ENCODE data around the gene ELL2. TPM values are rescaled to one million over a fixed set of nuclear protein-coding genes. Genes with fewer than 3 reads are reported as not detected.

The ELL2 gene
- total and polyA plus RNA-seq, 9 of the 15 experiments (the other 6 are each of a cell fraction or from before 2014, with no cell fraction given), result 4.3 to 18.3 (median 14.5) TPM

DNA sequence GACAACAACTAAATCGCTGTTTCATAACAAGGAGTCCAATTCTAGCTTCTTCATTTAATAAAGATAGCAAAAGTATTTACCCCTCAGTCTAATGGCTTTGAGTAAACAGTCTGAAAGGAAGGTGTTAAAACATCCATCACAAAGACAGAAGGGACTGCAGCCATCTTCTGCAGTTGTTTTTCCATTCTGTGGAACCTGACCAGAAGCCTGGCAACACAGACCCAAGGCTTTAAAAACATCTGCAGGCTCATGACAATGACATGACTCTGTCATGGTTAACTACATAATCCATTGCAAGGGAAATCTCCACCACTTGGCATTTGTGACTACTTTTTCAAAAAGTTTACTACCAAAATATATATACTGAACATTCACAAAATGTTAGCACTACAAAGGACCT lies 51.9 kb downstream of the ELL2 start:
- no peak overlapping the region for H3K9ac ChIP-seq (ENCODE audit: insufficient read depth in 1 of 2, low read depth in 2 of 2, low read length in 2 of 2)
- 89% methylated on average over 1 of the region's 1 CpG for WGBS (ENCODE audit: insufficient coverage, low coverage, missing lambda C conversion rate)
- in situ Hi-C loops (cut with MboI) (no loop called here), intact Hi-C loops (cut with micrococcal nuclease) (no loop called here)
- no peak overlapping the region for H3K27ac ChIP-seq (ENCODE audit: extremely low read depth, low read depth, low read length)
- no peaks in the 10 kb centered on the region for H3K9me3 ChIP-seq (replicated peaks; ENCODE audit: control insufficient read depth, insufficient read depth, low read depth, low read length)
- TF ChIP-seq STAG1 (CRISPR knock-in tag; IDR thresholded peaks at IDR 0.05; ENCODE audit: borderline replicate concordance), result no peak
- no peak for TF ChIP-seq POU5F1 (IDR thresholded peaks at IDR 0.05; ENCODE audit: borderline replicate concordance, low read depth, low read length, partially characterized antibody)
- peaks cover 10% of the 10 kb centered on the region; the same call in 1 of the 3 replicates for H3K36me3 ChIP-seq (ENCODE audit: control insufficient read depth, insufficient read depth, low read length)
- H2AFZ ChIP-seq (ENCODE audit: low read depth, low read length), result no peak overlapping the region
- POLR2A ChIA-PET, result no interaction called here
- H4K20me1 ChIP-seq (replicated peaks; ENCODE audit: control insufficient read depth, insufficient read depth, low read length), result no peaks in the 10 kb centered on the region
- ATAC-seq, result no peak
- H3K4me1 ChIP-seq (replicated peaks in 1 of 2; ENCODE audit: control insufficient read depth in 2 of 2, insufficient read depth in 2 of 2, low read length in 2 of 2), result no peaks in the 10 kb centered on the region
- FAIRE-seq, result no peak
- H3K4me3 ChIP-seq, result no peak overlapping the region
- CTCF ChIA-PET (ENCODE audit: low intra/inter-chr PET ratio), result no interaction called here
- DNase-seq (ENCODE audit: extremely low read depth in 1 of 4, low spot score in 3 of 4), result no peak
- BruUV-seq (replicated peaks), result no TSS peak
- no peaks in the 10 kb centered on the region for H3K9me1 ChIP-seq (ENCODE audit: control insufficient read depth, insufficient read depth, low read length)
- H3K4me2 ChIP-seq (ENCODE audit: insufficient read depth, low read length), result no peak overlapping the region
- no peaks in the 10 kb centered on the region for H3K79me2 ChIP-seq (ENCODE audit: control insufficient read depth, insufficient read depth, low read length)
- H3K27me3 ChIP-seq (ENCODE audit: control insufficient read depth in 2 of 2, insufficient read depth in 2 of 2, low read length in 2 of 2), result no peaks in the 10 kb centered on the region

GRCh38 chr5:95908799-95909198 lies 52.9 kb downstream of the ELL2 start:
- in situ Hi-C loops (cut with MboI), result no loop called here
- FAIRE-seq, result no peak
- Histone ChIP-seq H3K9me3 (replicated peaks; ENCODE audit: control insufficient read depth, insufficient read depth, low read depth, low read length) (no peaks in the 10 kb centered on the region), H4K20me1 (replicated peaks; ENCODE audit: control insufficient read depth, insufficient read depth, low read length) (no peaks in the 10 kb centered on the region), H3K36me3 (ENCODE audit: control insufficient read depth, insufficient read depth, low read length) (peaks cover 11% of the 10 kb centered on the region; the same call in 1 of the 3 replicates), H3K27ac (ENCODE audit: extremely low read depth, low read depth, low read length) (no peak overlapping the region), H3K79me2 (ENCODE audit: control insufficient read depth, insufficient read depth, low read length) (no peaks in the 10 kb centered on the region), H3K9me1 (ENCODE audit: control insufficient read depth, insufficient read depth, low read length) (no peaks in the 10 kb centered on the region), H2AFZ (ENCODE audit: low read depth, low read length) (no peak overlapping the region), H3K4me3 (no peak overlapping the region), H3K27me3 (ENCODE audit: control insufficient read depth in 2 of 2, insufficient read depth in 2 of 2, low read length in 2 of 2) (no peaks in the 10 kb centered on the region), H3K9ac (ENCODE audit: insufficient read depth in 1 of 2, low read depth in 2 of 2, low read length in 2 of 2) (no peak overlapping the region), H3K4me1 (replicated peaks in 1 of 2; ENCODE audit: control insufficient read depth in 2 of 2, insufficient read depth in 2 of 2, low read length in 2 of 2) (no peaks in the 10 kb centered on the region), H3K4me2 (ENCODE audit: insufficient read depth, low read length) (no peak overlapping the region)
- CTCF ChIA-PET (ENCODE audit: low intra/inter-chr PET ratio), result no interaction called here
- no peak for DNase-seq (ENCODE audit: extremely low read depth in 1 of 4, low spot score in 3 of 4)
- POLR2A ChIA-PET, result no interaction called here
- BruUV-seq (replicated peaks), result no TSS peak
- intact Hi-C loops (cut with micrococcal nuclease), result no loop called here
- ATAC-seq, result no peak
- TF ChIP-seq RFX1 (IDR thresholded peaks at IDR 0.05) (no peak), LEF1 (IDR thresholded peaks at IDR 0.05) (no peak), ELF1 (tag; IDR thresholded peaks at IDR 0.05) (no peak), LCOR (CRISPR knock-in tag; IDR thresholded peaks at IDR 0.05) (no peak), HDAC1 (IDR thresholded peaks at IDR 0.05) (no peak), ZNF274 (IDR thresholded peaks at IDR 0.05; ENCODE audit: borderline replicate concordance, low read depth, low read length) (no peak)

Data from K562 (cell line).